Inflammatory macrophage treated with lipopolysaccharide for 4 hours (primary cell): ENCODE data around the gene DMBX1.

Experiments used
- DNase-seq: peaks from one replicate; pipeline ENCODE4 v3.0.0-alpha.2; 2020

Gene DMBX1

GRCh38 chr1:46484783-46485490 is 4.7 kb upstream of the DMBX1 start:
- DNase-seq, result no peak

GRCh38 chr1:46485564-46486431 is 3.8 kb upstream of the DMBX1 start:
- DNase-seq, result no peak

GRCh38 chr1:46486432-46487015 is 3.1 kb upstream of the DMBX1 start:
- no peak for DNase-seq

GRCh38 chr1:46487818-46488218 is 1.8 kb upstream of the DMBX1 start:
- no peak for DNase-seq

GRCh38 chr1:46488343-46489168 is 1.1 kb upstream of the DMBX1 start:
- peak; percentile 64 for DNase-seq

GRCh38 chr1:46489169-46489637 is 433 bp upstream of the DMBX1 start:
- DNase-seq, result no peak

- no peak for DNase-seq
Measured at GRCh38 chr1:46490406-46490655, 695 bp downstream of the DMBX1 start.

GRCh38 chr1:46490656-46491442 is 1.2 kb downstream of the DMBX1 start:
- DNase-seq, result no peak

GRCh38 chr1:46491443-46492268 is 2.0 kb downstream of the DMBX1 start:
- DNase-seq, result no peak

- no peak for DNase-seq
Measured at GRCh38 chr1:46492269-46492853, 2.7 kb downstream of the DMBX1 start.

- DNase-seq, result no peak
Measured at GRCh38 chr1:46492871-46493270, 3.2 kb downstream of the DMBX1 start.

- no peak for DNase-seq
Measured at GRCh38 chr1:46493316-46494032, 3.8 kb downstream of the DMBX1 start.

GRCh38 chr1:46494910-46495309 is 5.3 kb downstream of the DMBX1 start:
- no peak for DNase-seq

GRCh38 chr1:46495778-46496177 is 6.1 kb downstream of the DMBX1 start:
- no peak for DNase-seq

GRCh38 chr1:46496505-46496904 is 6.9 kb downstream of the DMBX1 start:
- DNase-seq, result no peak

GRCh38 chr1:46497020-46497419 is 7.4 kb downstream of the DMBX1 start:
- DNase-seq, result no peak

GRCh38 chr1:46497665-46498064 is 8.0 kb downstream of the DMBX1 start:
- no peak for DNase-seq

GRCh38 chr1:46501528-46501927 is 11.9 kb downstream of the DMBX1 start:
- DNase-seq, result no peak

- no peak for DNase-seq
Measured at GRCh38 chr1:46503421-46503820, 13.8 kb downstream of the DMBX1 start.
